SKM-1 treated with dmso at 0.1 percent for 144 hours (cell line): ENCODE measurements around the gene KCNA1.

Experiments
- DNase-seq: peaks from one replicate; lab custom pipeline; 2025; ENCODE audit not compliant: unreplicated experiment; lab: John Stamatoyannopoulos, UW

Gene KCNA1

DNA sequence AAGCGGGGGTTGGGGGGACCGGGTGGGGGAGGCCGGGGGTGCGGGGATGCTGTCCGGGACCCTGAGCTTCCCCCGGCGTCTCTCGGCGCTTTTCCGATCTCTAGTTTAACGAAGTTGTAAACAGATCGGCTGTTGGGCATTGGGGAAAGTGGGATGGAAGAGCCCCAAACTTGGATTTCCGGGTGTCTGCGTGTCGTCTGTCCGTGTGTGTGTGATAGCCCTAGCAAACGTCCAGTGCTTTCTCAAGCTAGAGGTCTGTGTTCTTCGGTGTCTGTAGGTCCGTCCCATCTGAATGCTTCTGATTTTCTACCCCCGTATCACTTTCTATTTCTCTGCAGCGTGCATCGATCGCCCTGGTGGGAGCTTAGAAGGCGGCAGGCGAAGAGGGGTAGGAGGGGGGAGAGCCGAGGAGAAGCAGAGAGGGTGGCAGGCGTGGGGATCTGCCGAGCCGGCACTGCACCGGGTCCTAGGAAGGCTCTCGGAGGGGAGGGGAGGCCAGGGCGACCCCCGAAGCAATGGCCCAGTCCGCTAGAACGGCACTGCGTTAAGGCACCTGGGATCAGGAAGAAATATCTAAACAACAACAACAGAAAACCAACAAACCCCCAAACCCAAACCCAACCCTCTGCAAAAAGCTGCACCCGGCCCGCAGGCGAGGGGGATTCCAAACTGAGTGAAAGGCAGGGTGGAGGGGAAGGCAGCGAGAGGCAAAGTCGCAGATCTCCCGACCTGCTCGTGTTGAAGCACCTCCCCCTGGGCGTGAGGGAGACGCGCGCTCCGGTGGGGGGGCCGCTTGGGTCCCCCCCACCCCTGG, 1.0 kb downstream of the KCNA1 start:
- DNase-seq = no peak

DNA sequence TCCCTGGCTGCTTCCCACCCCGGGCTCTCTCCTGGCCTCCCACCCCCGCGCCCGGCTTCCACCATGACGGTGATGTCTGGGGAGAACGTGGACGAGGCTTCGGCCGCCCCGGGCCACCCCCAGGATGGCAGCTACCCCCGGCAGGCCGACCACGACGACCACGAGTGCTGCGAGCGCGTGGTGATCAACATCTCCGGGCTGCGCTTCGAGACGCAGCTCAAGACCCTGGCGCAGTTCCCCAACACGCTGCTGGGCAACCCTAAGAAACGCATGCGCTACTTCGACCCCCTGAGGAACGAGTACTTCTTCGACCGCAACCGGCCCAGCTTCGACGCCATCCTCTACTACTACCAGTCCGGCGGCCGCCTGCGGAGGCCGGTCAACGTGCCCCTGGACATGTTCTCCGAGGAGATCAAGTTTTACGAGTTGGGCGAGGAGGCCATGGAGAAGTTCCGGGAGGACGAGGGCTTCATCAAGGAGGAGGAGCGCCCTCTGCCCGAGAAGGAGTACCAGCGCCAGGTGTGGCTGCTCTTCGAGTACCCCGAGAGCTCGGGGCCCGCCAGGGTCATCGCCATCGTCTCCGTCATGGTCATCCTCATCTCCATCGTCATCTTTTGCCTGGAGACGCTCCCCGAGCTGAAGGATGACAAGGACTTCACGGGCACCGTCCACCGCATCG, 1.8 kb downstream of the KCNA1 start:
- DNase-seq = no peak

DNA sequence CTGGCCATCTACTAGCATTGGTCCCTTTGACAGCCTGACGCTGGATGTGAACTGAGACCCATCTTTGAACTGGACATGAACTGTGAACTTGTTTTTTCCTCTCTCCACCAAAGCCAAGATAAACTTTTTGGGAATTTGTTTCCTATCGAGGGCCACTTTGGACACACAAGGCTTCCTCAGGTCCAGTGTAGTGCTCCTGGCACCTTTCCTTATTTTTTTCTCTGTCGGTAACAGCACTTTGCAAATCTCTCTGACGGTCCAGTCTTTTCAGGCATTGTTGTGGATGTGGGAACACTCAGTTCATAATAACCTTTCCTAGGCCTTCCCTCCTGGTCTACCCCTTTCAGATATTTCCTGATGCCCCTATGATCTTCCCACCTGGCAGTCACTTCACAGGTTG, 5.0 kb downstream of the KCNA1 start:
- no peak for DNase-seq

DNA sequence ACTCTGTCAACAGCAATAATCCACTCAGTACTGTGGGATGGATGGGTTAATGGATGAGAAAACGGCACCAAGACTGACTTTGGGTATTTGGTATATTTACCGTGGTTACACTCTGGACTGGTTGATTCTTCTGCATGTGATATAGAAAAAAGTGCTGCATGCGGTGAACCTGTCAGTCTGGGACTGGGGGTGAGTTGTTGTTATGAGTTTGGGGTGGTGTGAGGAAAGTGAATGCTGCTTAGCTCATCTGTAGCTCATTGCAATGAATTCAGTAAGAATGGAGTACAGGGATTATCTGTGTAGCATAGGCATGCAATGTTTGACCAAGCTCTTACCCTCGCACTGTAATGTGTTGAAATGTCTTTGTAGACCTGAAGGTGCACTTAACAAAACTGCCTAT, 6.0 kb downstream of the KCNA1 start:
- DNase-seq = no peak

DNA sequence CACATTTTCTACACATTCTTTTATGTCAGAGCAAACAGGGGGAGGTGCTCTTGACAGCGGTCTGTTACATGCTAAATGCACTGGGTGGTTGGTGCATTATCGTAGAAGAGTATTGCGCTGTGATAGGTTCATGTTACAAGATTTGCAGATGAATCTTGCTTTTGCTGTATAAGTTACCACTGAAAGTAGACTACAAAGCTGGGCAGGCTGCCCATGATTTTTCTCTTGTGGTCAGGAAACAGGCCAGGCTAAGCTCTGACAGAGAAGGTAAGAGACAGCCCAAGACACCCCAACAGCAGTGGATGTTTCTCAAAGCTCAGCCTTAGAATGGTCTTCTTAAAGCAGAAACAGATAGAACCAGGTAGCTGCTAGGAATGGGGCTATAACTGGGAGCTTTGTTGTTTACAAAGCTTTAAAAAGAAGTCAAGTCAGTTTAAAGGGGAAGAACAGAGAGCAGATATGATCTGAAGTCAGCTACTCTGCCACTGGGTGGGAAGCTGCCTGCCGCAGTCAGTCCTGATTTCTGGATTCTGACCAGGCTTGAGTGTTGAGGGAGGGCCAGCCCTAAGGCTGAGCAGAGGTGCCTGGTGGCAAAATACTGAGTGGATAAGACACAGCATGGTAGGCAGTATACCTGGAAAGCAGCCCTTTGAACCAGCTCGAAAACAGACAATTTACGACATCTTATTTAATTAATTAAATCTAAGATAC, 9.4 kb downstream of the KCNA1 start:
- DNase-seq = no peak

DNA sequence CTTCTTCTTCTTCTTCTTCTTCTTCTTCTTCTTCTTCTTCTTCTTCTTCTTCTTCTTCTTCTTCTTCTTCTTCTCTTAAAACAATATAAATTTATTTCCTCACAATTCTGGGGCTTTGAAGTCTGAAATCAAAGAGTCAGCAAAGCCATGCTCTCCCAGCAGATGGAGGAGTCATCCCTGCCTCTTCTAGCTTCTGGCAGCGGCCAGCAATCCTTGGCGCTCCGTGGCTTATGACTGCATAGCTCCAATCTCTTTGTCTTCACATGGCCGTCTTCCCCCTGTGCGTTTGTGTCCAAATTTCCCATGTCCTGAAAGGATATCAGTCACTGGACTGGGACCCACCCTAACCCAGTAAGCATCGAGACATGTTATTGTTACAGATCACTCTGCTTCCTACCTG, 22.9 kb downstream of the KCNA1 start:
- no peak for DNase-seq

DNA sequence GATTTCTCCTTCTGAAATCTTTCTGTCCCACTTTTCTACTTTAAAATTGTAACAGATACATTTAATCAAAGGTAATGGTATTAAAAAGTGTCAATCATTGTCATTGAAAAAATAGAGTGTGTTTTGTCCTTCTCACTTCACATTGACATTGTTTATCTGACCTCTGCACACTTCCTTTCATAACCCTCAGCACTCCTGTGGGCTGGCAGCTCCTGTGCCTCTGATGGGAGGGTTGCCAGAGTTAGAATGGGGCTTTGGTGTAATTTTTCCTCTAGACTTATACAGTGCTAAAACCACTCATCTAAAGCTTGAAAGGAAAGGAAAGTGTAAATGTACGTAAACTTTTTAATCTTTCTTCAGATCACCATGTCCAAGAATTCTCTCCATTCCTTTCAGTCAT, 23.7 kb downstream of the KCNA1 start:
- no peak for DNase-seq

DNA sequence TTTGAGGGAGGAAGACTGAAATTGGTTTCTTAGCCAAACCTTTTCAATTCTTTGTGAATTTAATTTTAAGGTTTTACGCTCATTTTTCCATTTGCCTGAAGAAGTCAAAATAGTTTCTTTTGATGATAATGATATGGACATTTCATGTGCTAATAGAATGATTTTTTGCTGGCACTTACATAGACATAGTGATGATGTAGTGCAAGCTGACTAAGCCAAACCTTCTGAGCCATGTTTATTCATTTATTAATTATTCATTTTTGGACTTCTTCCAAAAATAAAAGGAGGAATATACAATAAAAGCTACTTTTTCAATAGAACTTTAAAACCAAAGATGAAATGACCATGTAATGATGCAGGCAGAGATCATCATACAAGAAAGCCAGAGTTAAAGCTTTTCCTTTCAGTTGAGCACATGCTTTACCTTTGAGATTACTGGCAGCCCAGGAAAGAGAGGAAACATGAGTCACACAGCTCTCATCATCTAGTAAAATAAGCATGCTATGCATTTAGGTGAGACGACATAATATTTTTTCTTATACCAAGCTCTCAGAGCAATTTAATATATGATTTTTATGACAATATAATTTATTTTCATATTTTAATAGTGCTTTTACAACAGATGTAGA, 24.8 kb downstream of the KCNA1 start:
- no peak for DNase-seq

DNA sequence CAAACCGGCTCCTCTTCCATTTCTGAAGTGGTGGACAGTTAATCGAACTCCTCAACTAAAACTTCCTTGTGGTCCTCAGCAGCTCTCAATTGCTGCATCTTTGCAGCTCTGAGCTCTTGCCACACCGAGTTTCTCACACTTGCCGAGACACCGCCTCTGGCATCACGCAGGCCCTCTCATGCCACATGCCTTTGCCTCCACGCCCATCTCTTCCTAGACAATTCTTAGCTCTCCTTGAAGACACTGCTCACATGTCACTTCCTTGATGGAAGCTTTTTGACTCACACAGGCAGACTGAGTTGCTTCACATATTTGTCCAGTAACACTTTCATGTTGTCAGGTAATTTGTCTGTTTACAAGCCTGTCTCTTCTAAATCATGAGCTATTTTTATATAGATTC, 29.2 kb downstream of the KCNA1 start:
- no peak for DNase-seq

DNA sequence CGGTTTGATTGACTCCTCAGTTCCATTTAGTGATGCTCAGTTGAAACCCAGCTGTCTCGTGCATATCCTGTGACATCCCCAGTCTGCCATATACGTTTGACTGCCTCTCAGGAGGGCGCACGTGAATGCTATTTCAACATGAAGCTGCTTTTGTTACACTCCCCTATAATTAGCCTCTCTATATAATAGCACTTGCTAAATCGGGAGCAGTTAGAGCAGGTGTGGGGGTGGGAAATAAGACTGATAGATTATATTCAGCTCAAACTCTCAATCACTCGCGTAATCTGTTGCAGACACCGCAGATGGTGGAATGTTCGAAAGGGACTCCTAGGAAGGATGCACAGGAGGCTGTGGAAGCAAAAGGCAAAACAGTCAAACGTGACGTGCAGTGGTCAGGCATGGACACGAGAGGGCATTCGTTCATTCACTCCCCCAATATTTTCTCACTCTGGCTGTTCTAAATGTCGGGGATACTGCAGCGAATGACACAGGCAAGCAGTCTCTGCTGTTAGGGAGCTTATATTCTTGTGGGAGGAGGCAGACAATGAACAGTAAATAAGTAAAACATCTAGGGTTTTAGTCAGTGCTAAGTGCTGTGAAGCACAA, 29.8 kb downstream of the KCNA1 start:
- DNase-seq = no peak

DNA sequence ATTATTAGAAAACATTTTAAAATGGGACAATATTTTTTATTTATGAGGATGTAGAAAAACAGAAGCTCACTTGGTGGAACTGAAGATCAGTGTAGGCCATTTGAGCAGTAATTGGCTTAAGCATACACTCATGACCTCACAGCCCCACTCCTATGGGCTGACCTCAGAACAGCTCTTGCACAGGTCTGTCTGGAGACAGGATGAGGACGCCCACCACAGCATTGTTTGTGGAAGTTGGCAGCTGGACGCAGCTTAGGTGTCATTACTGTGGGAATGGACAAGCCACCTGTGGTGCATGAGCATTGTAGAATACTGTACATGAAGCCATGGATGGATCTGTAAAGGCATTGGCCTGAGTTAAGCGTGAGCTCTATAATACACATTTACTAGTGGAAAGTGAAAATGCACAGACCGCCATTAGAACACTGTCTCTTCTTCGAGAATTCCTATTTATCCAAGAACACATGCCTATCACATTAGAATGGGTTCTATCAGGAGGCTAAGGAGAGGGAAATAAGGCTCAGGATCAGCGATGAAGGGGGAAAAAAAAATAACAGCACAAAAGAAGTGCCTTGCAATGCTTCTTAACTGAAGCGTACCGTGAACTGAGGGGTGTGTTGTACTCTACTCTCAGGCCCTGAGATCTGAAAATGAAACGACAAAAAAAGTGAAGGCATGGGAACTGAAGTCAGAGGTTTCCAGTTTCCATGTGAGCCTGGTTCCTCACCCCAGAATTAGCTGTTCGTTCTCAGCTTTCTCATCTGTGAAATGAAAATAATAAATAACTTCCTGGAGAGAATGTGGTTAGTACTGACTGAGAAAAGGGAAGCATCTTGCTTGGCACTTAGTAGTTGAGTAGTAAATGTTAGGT, 33.6 kb downstream of the KCNA1 start:
- DNase-seq = no peak

DNA sequence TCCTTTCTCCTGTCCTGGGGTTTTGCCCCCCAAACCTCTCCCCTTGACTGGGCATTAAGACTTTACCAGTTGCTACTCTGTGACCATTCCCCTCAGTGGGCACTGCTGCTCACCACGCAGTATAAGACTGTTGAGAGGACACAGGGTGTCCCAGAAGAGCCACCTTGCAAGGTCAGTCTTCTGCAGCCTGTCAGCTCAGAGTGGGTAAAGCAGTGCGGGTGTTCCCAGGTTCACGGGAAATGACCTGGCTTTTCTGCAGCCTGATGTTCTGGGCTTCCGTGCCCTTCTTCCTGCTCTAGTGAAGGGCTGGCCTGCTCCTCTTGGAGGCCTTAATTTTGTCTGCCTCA, 34.2 kb downstream of the KCNA1 start:
- DNase-seq = no peak

DNA sequence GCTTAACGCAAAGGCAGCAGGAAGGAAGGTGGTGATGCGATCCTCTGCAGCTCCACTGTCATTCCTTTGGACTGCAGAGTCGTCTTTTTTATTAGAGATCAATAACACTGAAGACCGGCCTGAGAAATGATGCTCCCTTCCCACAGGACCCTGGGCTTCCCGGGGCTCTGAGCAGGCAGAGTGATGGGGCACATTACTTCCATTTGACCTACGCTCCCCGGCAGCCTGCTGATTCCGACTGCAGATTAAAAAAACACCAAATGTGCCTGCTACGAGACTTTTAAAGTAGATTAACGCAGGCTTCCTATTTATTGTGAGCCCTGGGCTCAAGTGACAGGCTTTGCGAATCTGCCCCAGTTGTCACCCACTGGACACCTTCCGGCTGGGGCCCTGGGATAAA, 37.5 kb downstream of the KCNA1 start:
- no peak for DNase-seq

DNA sequence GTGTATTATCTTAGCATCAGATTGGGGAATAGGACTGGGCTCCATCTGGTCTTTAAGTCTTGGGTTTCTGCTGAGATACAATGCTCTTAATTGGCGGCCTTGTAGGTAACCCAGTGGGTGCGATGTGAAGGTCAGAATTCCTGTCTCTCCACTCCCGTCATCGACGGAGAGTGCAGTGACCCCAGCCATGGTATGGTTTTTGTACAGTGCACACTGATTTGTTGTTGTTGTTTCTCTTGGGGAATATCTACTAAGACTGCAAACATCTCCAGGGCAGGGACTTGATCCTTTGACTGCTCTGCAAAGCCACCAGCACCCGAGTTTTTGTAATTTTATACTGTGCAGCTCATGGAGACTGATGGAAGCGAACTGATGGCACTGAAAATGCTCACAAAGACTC, 41.4 kb downstream of the KCNA1 start:
- DNase-seq = no peak

DNA sequence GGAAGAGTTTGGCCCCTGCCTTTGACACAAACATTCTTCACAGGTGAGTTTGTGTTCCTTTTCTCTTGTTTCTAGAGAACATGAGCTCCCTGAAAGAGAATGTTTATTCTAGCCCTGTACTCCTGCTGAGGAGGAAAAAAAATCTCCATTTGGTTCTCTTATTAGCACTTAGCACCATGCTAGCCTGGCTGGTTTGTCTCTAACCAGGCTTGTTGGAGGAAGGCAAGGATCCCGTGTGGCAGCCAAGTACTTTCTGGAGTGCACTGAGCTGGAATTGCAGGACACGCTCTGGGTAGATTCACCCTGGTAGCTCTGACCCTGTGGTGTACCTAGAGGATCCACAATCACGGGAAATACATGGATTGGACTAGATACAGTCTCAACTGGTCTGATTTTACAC, 41.9 kb downstream of the KCNA1 start:
- DNase-seq = no peak

DNA sequence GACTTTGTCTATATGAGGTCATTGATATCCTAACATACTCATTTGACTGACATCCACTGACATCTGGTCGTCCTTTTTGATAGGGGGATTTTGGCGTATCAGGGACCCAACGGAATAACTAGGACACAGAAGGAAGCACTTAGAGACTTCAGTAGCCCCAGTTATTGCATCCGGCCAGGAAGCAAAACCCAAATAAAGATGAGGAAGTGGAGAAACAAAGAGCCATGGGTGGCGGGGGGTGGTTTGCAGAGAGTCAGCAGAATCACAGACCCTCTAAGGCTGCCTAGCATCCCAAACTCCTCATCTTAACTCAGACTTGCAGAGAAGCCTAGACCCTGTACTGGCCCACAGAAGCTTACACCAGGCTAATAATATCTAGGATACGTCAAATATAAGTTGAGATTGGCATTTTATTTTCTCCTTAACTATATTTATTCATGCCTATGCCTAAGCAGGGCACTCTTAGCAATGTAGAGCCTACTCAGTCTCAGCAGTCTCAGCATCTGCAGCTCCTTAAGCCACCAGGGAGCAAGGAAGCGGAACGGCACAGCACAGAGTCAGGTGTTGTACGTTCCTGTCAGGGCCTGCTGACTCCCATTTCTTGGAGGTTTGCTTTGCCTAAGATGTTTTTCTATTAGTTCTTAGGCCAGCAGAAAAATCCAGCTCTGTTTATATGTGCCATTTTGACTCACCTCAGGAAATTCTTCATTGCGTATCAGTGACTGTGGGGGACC, 45.1 kb downstream of the KCNA1 start:
- DNase-seq = no peak

DNA sequence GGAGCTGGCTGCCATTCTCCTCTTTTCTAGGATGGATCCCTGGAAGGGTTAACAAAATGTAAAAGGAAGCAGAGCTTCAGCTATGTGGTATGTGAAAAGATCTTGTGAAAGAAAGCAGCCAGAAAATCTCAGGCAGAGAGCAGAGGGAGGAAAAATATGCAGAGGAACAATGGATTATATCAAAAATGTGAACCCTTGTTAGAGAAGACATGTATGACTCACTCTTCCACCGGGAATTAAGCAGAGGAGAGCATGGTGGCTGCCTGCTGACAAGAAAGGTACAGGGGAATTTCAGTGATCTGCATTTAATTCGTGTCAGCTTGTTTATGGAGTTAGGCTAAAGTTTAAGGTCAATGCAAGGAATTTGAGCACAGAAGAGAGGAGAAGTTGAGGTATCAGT, 46.3 kb downstream of the KCNA1 start:
- DNase-seq = no peak

DNA sequence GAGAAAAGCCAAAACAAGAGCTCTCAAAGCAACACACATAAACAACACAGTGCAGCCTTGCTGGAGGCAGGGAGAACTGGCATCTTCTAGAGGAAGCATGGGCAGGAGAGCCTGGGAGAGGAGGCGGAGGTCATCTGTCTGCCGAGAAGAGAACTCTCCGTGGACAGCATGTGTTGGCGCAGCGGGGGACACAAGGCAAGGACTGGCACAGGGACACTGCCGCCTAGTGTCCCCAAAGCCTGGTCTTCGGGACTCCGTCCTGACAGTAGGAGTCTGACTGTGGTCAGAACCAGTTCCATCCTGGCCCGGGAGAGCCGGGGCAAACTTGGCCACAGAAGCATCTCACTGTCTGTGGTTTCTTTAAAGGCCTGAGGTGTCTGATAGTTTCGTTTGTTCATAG, 47.3 kb downstream of the KCNA1 start:
- DNase-seq = no peak

DNA sequence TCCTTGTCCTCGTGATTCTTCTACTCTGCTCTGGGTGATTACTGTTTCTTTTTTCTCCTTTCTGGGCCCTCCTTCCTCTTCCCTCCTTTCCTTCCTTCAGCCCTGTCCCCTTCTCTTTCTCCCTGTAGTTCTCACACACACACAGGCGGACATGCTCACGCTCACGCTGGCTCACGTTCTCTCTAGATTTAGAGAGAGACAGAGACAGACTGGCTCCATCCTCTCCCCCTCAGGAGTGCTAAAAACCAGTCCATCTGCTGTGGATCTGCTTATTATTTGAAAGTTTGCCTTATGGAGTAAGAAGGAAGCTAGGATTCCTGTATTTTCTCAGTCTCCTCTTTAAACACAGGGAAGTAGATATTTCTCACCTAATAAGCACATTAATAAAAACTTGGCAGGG, 48.1 kb downstream of the KCNA1 start:
- no peak for DNase-seq
